HG03469 (cell line): ENCODE results near the gene SLC8A3.

Experiments
- ATAC-seq: cut with Tn5 transposase; IDR thresholded peaks from one replicate; pipeline ENCODE4 v1.9.1; 2021; ENCODE audit warnings: mild to moderate bottlenecking, moderate library complexity, moderate number of reproducible peaks; ENCODE audit not compliant: unreplicated experiment

The SLC8A3 gene

DNA sequence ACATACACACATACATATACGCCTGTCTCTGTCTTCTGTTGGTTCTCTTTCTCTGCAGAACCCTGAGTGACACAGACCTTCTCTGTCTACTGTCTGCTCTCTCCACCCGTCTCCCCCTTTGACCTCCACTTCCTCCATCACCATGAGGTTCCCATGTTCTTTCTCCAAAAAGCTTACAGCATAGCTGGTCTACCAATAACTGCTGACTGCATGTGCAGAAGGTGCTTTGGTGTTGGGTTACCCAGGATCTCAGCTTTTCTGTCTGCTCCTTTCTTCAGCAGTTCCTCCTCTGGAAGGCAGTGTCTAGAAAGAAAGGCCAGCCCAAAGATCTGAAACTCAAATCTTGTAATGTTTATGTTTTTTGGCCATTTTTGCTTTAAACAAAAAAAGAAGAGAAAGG lies 184.0 kb downstream of the SLC8A3 start:
- ATAC-seq, result no peak

DNA sequence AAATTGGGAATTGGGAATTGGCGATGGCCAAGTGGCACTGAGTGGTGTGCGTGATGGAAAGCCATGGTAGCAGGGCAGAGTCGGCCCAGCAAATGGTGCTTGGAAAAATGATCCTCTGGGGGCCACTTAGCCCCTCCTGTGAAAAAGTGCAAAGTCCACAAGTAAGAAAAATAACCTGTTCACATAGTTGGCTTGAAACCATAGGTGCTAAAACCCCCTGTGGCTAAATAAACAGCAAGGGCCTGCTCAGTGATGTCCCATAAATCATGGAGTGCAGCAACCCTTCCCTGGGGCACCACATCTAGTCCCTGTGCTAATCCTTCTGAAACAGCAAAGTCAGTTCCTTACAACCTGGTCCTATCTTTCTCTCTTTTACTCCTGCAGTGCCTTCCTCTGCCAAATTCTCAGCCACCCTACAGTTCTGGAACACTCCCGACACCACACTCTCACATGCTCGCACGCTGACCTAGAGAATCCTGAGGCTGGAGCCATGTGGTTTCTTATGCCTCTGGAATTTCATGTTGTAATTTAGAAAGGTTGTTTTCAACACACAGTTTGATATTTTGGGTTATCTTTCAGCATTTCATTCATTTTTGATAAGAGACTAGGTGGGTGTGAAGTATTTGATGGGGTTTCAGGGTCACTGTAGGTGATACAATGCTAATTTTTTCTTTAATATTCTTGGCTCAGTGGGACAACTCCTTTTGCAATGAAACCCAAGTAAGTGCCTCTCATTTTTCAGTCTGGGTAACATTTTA lies 186.0 kb downstream of the SLC8A3 start:
- no peak for ATAC-seq

DNA sequence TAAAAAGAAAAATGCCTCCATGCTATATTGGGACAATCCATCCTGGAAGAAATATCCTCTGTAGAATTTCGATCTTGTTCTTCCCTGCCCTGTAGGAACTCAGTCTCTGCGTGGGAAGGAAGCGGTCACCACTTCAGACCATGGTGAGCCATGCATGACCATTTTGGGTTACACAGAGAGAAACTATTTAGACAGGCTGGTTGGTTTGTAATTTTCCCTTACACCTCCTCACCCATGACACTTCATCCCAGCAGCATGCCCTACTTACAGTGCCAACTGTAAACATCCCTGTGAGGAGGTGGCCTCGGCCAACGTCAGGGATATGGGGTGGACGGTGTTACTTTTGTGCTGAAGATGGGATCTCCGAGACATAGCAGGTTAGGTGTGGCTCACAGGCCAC lies 188.2 kb downstream of the SLC8A3 start:
- no peak for ATAC-seq

DNA sequence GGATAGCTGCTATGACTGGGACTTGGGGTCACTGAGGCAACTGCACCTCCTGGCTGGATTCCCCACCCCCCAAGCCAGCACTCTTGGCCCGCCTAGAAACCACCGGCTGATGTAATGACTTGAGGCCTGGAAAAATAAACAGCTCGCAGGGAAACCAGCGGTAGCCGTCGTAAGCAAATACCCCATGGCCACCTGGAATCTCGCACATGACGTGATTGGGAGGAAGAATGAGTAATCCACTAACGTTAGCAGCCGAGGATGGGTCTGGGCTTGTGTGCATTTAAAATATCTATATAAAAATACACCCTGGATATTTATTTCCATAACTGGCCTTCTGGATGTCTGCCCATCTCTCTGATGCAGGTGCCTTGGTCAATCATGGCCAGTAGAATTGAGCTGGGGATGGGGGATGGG lies 189.5 kb downstream of the SLC8A3 start:
- ATAC-seq, result no peak

DNA sequence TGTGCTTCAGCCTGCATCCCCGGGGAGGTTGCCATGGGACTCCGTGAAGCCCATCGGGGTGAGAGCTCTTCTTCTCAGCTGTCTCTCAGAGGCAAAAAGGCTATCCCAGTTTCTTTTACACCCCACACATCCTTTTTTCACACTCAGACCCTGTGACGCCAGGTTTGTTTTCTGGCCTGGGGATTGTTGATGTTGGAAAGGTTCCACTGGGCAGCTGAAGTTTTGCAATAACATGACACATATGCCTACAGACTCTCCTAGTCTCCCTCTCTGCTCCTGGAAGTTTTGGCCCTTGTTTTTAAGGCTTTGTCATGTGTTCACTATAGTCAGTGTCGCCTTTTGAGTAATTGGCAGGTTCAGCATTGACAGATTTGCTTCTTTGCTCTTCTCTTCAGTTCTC lies 190.9 kb downstream of the SLC8A3 start:
- ATAC-seq, result no peak

DNA sequence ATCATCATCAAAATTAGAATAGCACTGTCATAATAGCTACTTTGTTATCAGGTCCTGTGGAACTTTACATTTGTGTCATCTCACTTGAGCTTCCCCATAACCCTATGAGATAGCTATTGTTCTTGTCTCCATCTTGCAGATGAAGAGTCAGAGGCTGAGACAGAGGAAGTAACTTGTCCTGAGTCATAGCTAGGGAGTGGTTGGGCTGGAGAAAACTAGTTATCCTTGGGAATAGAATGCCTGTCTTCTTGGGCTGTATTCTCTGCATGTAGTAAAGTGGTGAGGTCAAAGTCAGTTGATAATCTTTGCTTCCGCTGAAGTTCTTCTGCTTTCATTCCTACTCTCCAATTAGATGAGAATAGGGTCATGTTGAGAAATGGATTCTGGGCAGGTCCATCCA lies 192.5 kb downstream of the SLC8A3 start:
- ATAC-seq, result no peak
